ENCODE measurements around the gene SH2D4B.

Gene SH2D4B

GRCh38 chr10:80583685-80584084, 46.0 kb downstream of the SH2D4B start:
- H3K27me3 ChIP-seq: no peaks in the 10 kb centered on the region
- TF ChIP-seq CTCF (IDR thresholded peaks at IDR 0.05): no peak

GRCh38 chr10:80585812-80586211, 48.1 kb downstream of the SH2D4B start:
- peaks cover 22% of the 10 kb centered on the region in 2 experiments for H3K4me1 ChIP-seq (ENCODE audit: control insufficient read depth in 1 of 2, insufficient read depth in 1 of 2, low read depth in 1 of 2, low read length in 1 of 2)
- no peaks in the 10 kb centered on the region for H3K27me3 ChIP-seq
- no peak overlapping the region for H3K27ac ChIP-seq
- no peak overlapping the region for H3K4me3 ChIP-seq (ENCODE audit: low read depth in 1 of 2, low read length in 1 of 2)
- H3K36me3 ChIP-seq: no peaks in the 10 kb centered on the region
- TF ChIP-seq CTCF (IDR thresholded peaks at IDR 0.05): no peak
- no peaks in the 10 kb centered on the region for H3K9me3 ChIP-seq

More at GRCh38 chr10:80583685-80584084, 46.0 kb downstream of the SH2D4B start:
- no peaks in the 10 kb centered on the region for H3K36me3 ChIP-seq
- H3K9me3 ChIP-seq: no peaks in the 10 kb centered on the region
- peaks cover 43% of the 10 kb centered on the region in 2 experiments for H3K4me1 ChIP-seq (ENCODE audit: control insufficient read depth in 1 of 2, insufficient read depth in 1 of 2, low read depth in 1 of 2, low read length in 1 of 2)
- no peak overlapping the region for H3K27ac ChIP-seq
- H3K4me3 ChIP-seq (ENCODE audit: low read depth in 1 of 2, low read length in 1 of 2): no peak overlapping the region

GRCh38 chr10:80588546-80588945, 50.8 kb downstream of the SH2D4B start:
- no peaks in the 10 kb centered on the region for H3K27me3 ChIP-seq
- no peak overlapping the region for H3K4me3 ChIP-seq (ENCODE audit: low read depth in 1 of 2, low read length in 1 of 2)
- H3K36me3 ChIP-seq: no peaks in the 10 kb centered on the region
- TF ChIP-seq CTCF (IDR thresholded peaks at IDR 0.05): no peak
- no peaks in the 10 kb centered on the region for H3K9me3 ChIP-seq
- H3K4me1 ChIP-seq (ENCODE audit: control insufficient read depth in 1 of 2, insufficient read depth in 1 of 2, low read depth in 1 of 2, low read length in 1 of 2): no peaks in the 10 kb centered on the region
- no peak overlapping the region for H3K27ac ChIP-seq

- TF ChIP-seq CTCF (IDR thresholded peaks at IDR 0.05): no peak
- Histone ChIP-seq H3K27ac (no peak overlapping the region), H3K27me3 (no peaks in the 10 kb centered on the region), H3K4me1 (ENCODE audit: control insufficient read depth in 1 of 2, insufficient read depth in 1 of 2, low read depth in 1 of 2, low read length in 1 of 2) (peaks cover 0 to 3% of the 10 kb centered on the region in 2 experiments), H3K9me3 (no peaks in the 10 kb centered on the region), H3K4me3 (ENCODE audit: low read depth in 1 of 2, low read length in 1 of 2) (no peak overlapping the region), H3K36me3 (no peaks in the 10 kb centered on the region)
Observed at GRCh38 chr10:80589726-80590373, 52.1 kb downstream of the SH2D4B start.

- Histone ChIP-seq H3K4me3 (ENCODE audit: low read depth in 1 of 2, low read length in 1 of 2) (no peak overlapping the region), H3K27me3 (no peaks in the 10 kb centered on the region), H3K9me3 (no peaks in the 10 kb centered on the region), H3K4me1 (ENCODE audit: control insufficient read depth in 1 of 2, insufficient read depth in 1 of 2, low read depth in 1 of 2, low read length in 1 of 2) (peaks cover 8 to 11% of the 10 kb centered on the region in 2 experiments), H3K36me3 (no peaks in the 10 kb centered on the region), H3K27ac (no peak overlapping the region)
- no peak for TF ChIP-seq CTCF (IDR thresholded peaks at IDR 0.05)
Observed at GRCh38 chr10:80590585-80591125, 53.0 kb downstream of the SH2D4B start.

All from neutrophil (primary cell).